Dermis blood vessel endothelial cell (primary cell): ENCODE measurements around the gene KRT79. TPM values are rescaled to one million over a fixed set of nuclear protein-coding genes. Genes with fewer than 3 reads are reported as not detected.
"Not testable (repeated sequence)": the region's sequence is repeated elsewhere in the genome, so short reads cannot be mapped to it uniquely, and the experiment has no call there.

Experiments used
- DNase-seq: peaks from one replicate; pipeline ENCODE4 v3.0.0; 2010
- total RNA-seq: library from RNA; depleted of rRNA; stranded (reverse); fragments of >200 nt; gene quantifications from 2 replicates; pipeline ENCODE4 v1.2.3, GENCODE V29; 2014

Gene KRT79
- total RNA-seq, 1 donor from 2014 or later, result not detected

DNA sequence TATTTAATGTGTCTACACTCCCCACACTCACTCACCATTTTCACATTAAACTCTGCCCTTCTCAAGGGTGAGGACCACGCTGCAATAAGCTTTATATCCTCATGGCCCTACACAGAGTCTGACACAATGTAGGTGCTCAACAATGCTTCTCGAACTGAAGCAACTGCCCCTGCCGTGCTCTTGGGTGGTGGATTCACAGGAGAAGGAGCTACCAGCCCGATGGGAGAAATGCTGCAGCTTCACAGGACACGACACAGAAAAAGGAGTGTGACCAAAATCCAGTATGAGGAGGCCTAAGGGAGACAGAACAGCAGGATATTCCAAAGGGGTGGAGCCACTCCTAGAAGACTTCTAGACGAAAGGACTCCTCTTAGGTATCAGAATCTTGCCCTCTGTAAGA is 31.7 kb downstream of the KRT79 start:
- no peak for DNase-seq

DNA sequence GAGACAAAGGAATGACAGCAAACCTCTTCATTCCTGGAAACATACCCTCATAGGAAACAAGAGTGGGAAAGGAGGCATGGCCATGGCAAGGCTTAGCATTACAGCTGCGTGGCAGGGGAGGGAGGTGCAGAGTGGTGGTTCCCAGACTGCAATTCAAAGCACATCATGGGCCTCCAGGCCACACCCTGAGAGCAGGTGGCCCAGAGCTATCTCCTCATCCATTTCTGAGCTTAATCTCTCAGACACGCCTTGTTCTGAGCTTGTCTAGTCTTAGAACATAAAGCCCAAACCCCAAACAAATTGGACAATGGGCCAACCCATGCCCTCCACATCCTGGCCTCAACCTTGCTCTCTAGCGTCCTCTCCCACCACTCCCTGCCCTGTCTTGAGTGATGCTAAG is 32.3 kb downstream of the KRT79 start:
- DNase-seq, result no peak

DNA sequence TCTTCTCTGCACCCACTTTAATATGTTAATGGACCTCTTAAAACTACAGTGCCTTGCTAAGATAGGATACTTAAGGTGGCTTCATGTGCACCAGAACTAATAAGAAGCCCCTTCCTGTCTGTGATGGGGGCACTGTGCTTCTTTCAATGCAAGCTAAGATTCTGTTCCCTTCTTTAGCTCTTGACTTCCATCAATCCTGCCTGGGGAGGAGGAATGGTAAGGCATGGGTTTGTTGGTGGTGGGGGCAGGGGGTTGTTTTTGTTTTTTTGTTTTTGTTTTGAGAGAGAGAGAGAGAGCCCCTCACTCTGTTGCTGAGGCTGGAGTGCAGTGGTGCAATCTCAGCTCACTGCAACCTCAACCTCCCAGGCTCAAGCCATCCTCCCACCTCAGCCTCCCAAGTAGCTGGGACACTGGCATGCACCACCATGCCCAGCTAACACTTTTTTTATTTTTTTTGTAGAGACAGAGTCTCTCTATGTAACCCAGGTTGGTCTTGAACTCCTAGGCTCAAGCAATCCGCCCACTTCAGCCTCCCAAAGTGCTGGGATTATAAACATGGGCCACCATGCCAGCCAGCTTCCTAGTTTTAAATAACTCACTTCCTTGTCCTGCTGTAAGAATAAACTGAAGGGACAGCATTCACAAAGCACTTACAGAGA is 33.7 kb downstream of the KRT79 start:
- DNase-seq, result no peak

DNA sequence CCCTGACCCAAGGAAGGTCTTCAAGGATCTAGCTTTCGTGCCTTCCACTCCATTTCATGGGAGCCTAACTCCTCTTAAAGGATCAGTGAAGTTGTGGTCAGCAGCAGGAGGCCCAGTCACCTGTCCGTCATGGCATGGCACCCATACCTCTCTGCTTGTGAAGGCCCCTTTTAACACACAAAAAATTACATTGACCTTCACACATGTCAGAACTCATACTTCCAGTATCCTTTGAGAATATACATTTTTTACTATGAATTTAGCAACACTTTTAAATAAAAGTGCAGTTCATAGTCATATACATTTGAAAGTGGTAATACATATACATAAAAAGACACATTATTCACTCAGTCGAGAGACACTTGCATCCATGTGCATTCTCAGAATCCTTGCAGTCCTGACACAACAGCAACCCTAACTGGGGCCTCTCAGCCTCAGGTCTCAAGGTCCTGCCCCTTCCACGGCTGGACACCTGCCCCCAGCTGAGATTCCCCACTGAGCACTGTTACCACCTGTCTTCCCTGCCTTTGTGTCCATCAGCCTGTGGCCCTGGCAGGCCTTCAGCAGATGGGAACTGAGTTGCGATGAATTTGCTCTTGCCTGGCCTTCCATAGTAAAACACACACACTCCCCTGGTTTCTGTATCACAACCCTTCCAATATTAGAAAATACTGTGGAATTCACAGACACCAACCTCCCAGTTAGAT is 34.5 kb downstream of the KRT79 start:
- DNase-seq, result no peak

DNA sequence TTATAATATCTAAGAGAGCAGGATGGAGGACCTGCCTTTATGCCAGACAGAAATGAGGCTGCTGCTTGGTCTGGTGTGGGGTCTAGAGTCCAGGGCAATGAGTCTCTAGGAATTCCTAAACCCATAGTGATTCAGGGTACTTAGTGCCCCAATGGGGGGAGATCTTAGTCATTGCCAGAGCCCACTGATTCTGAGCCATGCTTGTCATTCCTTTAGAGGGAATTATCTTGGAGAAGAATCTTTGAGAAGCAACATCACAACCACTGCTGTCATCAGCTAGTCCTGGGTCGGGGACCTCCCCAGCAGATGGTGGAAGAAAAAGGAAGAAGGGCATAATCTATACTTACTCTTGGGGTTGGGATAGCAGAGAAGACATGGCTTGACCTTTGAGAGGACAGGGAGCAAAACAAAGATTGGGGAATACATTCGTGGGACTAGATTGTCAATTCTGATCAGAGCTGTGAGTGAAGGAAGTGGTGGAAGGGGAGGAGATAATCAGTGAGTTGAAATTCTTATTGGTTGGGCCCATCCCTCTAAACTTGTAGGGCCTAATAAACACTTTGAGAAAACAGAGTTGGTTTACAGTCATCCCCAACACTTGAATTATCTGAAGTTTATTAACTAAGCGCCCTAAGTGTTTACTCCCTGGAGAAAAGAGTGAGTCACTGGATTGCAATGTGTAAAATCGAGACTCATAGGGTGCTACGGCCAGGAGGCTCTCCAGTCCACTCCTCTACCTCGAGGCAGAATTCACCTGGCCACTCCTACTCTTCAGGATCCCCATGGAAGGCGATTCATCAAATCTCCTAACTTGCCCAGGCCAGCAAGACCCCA is 35.2 kb downstream of the KRT79 start:
- DNase-seq, result no peak

DNA sequence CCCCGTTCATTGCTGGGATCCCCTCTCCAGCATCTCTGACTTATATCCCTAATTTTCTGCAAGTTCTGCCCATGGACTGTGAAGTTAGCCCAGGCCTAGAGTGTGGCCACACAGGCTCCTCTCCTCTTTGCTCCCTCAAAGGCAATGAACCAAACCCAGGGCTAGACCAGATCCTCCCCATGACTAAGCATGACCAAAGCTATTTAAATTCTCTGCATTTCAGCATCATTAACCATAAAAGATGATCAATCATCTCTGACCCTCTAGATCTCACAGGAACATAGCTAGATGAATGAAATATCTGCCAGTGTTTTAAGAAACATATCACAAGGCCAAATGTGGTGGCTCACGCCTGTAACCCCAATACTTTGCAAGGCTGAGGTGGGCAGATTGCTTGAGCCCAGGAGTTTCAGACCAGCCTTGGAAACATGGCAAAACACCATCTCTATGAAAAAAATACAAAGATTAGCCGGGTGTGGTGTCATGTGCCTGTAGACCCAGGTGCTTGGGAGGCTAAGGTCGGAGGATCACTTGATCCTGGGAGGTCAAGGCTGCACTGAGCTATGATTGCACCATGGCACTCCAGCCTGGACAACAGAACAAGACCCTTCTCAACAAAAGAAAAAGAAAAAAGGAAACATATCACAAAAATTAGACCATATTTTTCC is 36.0 kb downstream of the KRT79 start:
- DNase-seq, result no peak

DNA sequence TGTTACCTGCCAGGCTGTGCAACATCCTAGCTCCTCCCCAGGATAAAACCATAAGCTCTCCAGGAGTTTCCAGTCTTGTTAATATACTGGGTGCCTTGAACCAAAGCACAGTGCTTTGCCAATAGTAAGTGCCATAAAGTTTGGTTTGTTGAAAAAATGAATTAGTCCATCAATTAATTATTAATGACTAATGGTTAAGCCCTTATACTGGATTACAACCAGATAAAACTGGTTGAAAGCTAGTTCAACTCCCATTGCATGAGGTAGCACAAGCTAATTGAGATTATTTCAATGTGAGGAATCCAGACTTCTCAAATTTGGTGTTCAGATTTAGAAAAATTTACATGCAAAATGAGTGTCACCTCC is 36.6 kb downstream of the KRT79 start:
- DNase-seq, result no peak

DNA sequence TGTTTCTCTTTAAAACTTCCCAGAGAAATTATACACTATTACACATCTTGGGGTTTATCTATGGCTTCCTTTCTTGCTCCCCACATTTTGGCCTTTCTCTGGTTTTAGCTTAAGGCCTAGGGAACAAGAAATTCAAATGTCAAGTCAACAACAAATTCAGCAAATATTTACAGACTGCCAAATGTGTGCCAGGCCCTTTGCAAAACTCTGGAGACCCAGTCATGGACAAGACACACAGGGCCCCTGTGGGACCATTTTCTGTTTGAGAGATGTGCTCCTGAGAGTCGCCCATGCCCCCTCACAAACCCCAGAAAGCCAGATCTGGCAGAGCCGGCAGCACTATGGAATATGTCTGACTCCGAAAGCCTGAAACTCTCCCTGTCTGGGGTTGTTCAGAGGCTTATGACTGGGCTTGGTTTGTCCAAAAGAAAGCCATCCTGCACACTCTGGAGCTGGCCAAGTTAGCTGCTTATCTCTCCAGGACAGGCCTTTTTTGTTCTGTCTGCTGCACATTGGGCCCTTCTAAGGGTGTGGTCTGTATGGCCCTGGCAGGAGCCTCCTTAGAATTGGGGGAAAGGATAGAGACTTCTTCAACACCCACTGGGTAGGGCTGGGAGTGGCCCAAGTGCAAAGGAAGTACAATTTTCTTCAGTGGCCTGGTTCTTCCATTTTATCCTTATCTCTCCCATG is 37.1 kb downstream of the KRT79 start:
- no peak for DNase-seq

DNA sequence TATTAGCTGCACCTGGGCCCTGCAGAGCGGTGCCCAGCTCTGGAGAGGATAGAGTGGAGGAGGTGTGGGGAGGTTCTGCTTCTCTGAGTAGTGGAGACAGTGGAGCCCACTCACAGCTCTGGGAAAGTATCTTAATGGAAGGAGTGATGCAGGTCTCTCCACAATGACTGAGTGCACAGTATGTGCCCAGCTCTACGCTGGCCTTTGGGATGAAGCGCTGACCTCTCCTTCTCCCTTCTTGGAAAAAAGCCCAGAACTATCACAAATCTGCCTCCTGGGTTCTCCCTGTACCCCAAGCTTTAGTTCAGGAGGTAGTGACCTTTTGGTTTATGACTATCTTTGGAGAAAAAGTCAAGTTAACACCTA is 37.7 kb downstream of the KRT79 start:
- no peak for DNase-seq

DNA sequence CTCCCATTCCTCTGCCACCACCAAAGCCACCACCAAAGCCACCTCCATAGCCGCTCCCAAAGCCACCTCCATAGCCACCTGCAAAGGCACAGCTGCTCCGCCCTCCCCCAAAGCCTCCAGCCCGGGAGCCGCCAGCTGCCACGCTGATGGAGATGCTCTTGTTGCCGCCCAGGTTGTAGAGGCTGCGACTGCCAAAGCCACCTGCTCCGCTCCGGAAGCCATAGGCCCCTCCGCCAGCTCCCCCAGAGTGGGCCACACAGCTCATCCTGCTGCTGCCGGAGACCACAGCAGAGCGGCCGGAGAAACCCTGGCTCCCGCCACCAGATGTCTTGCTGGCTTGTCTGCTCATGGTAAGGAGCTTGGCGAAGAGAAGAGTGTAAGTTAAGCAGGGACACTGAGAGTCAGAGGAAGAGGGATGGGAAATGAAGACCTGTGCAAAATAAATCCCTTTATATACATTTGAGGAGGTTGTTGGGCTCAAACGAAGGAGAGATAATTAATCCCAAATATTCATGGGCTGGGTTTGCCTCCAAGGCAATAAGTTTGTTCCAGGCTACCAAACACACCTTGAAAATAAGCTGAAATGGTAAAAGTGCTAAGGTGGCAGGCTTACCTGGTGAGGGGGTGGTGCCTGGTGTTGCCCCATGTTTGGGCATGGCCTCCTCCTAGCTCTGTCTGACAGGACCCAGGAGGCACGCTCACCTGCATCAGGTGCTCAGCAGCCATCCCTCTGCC is 38.2 kb downstream of the KRT79 start, which contains the start of gene KRT3:
TSS of gene KRT3 (minus strand) at position 424 of the 735 bp plus-strand sequence. CDS start at position 349, 75 bp downstream.
- DNase-seq, result no peak

DNA sequence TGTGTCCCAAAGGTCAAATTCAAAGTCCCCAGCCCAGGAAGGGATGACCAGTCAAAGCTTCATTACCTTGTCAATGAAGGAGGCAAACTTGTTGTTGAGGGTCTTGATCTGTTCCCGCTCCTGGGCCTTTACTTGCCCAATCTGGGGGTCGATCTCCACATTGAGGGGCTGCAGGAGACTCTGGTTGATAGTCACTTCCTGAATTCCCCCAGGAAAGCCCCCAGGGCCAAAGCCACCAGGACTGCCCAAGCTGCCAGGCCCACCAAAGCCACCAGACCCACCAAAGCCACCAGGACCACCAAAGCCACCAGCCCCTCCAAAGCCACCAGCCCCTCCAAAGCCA is 38.8 kb downstream of the KRT79 start:
- DNase-seq, result not testable (repeated sequence)

DNA sequence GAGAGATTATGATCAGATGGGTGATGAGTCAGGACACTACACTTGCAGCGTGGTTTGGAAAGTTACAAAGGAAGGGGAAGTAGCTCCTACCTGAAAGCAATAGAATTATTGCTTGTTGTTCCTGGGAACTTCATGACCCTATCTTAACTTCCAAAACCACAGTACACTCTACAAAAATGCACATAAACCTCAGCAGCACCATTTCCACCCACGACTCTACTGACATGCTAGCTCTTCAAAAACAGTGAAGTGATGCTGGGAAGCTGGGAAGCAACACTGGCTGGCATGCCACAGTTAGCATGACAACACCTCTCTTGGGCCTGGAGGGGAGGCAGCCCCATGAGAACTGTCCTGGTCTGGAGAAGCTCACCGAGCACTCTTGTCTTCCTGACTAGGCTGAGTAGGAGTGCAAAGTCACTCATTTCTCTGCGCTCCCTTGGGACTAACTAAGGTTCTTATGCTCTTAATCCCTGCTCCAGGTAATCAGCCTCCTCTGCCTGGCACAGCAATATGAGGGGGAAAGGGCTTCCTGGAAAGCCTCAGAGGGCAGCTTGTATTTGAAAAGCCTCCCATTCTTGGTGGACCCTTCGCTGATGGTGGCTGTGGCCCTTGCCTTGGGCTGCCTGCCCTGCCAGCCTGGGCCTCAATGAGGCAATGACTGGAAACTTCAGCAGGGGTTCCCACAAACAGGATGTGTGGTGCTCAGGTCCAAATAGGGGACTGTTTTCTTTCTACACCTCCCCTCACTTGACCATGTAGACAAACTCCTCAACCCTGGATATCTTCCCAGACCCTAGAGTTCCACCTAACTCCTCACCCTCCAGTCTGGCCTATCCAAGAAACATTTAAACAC is 39.4 kb downstream of the KRT79 start:
- no peak for DNase-seq

DNA sequence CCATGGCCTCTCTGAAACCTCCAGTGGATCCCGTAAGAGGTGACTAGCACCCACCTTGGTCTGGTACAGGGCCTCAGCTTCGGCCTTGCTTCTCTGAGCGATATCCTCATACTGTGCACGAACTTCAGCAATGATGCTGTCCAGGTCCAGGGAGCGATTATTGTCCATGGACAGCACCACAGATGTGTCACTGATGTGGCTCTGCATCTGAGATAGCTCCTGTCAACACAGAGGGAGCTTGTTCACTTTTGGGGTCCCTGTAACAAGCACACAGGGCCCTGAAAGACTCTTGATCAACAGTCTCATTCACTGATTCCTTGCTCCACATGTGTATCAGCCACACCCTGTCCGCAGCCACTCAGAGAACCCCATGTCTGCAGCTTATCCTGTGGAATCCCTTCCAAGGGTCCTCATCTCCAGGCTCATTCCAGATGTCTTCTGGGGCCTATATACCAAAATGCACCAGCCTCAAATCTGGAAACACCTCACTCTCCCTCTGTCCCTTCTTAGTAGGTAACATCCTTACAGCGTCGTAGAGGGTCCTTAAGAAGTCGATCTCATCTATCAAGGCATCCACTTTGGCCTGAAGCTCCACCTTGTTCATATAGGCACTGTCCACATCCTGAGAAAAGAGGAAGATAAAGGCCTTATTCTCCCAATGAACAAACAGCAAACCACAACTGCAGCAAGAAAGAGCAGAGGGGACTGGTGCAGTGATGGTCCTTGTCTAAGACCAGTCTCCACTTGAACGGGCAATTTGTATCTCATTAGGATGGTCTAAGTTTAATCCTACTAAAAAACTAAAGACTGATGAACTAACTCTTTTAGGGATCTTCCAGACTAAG is 41.7 kb downstream of the KRT79 start:
- DNase-seq, result no peak

DNA sequence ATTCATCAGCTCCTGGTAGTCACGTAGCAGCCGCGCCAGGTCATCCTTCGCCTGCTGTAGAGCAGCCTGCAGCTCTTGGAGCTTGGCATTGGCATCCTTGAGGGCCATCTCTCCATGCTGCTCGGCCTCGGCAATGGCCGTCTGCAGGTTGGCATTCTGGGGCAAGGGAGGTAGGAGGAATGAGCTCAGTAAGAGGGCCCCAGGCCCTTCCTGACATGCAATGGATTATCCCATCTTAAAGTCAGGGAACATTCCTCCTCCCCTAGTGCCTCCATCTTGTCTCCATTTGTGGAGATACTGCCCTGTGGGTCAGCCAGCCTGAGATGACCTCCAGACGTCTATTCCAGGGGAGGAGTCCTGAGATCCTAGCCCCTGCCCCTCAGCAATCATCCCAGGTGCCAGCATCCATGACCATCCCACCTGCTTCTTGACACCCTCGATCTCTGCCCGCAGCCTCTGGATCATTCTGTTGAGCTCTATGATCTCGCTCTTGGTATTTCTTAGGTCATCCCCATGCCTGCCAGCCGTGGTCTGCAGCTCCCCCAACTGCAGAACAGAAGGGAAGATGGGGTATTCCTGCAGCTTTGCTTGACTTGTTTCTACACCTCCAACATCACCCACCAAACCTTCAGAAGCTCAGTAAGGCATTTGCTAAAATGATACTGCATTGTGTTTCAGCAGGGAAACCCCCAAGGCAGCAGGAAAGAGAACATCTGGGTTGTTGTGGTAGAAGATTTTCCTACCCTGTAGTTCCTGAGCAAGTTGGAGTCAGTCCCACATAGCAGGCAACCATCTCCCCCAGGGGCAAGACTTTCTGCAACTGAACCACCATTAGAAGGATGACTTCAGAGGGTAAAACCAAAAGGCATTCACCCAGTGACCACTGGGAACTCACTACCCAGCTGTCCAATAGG is 42.6 kb downstream of the KRT79 start:
- DNase-seq, result no peak

DNA sequence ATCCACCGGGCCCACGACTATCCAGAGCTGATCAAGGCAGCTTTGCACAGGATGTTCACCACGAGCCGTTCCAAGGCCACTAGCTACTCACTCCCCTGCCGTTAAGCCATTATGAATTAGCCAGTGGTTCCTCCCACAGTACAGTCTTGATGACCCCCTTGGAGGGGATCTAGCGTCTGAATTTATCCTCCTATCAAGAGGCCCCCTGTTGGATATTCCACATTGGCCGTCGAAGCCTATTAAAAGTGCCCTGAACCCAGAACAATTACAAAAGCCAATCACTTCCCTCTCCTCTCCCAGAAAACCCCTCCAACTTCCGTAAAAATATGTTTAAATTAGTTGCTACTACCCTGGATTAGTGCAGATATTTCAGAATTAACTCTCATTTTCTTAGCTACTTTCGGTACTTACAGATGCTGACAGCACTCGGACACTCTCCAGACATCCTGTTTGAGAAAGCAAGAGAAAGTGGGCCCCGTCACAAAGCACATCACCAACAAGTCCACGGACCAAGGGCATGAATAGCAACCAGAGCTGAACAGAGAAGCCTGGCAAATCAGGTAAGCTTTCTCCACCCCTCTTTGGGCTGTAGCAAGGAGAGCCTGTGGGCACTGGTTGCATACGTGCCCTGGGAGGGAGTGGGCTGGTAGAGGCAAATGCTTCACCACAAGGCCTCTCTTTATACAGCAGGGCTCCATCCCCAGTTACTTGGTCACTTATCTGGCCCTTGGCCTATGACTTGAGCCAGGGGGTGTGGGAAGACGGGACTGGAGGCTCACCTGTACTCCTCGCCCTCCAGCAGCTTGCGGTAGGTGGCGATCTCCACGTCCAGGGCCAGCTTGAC is 43.5 kb downstream of the KRT79 start:
- no peak for DNase-seq

DNA sequence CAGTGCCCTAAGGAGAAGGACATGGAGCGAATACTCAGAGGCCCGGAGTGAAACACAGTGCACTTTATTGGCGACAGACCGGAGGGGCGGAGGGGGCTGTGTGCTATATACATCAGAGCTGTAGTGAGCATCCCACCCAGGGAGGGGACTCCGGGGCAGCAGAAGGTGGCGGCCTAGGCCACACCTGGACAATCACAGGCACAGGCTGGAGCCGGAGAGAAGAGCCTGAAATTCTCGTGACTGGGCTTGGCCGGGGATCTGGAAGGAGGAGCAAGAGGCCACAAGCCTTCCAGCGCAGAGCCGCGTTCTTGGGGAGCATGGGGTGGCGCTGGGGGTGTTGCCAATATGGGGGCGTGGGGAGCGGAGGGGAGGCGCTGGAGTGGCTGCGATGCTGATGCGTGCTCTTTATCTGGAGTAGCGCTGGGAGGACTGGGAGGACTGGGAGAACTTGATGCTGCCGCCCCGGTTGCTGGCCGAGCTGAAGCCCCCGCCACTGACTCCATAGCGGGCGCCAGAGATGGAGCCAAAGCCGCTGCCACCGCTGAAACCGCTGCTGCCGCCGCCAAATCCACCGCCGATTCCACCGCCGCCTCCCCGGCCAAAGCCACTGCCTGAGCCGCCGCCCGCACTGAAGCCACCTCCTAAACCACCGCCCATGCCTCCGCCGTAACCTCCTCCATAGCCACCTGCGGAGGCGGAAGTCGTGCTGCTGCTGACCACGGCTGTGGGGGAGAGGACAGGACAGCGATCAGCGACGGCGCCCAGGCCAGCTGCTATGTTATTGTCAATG is 44.3 kb downstream of the KRT79 start:
- no peak for DNase-seq
